Lower leg skin (tissue), 4 donors: ENCODE results near the gene STAG1. TPM values are rescaled to one million over a fixed set of nuclear protein-coding genes. Genes with fewer than 3 reads are reported as not detected.
"Not testable (repeated sequence)": the region's sequence is repeated elsewhere in the genome, so short reads cannot be mapped to it uniquely, and the experiment has no call there.

Source experiments
- DNase-seq, 2 donors: peaks; one replicate each; pipeline ENCODE4 v3.0.0-alpha.2; 2019; ENCODE audit warnings: low spot score in 2 of 2
- H3K4me3 ChIP-seq: fragments of 200-600 bp; sonication (generic); 2 replicates; pipeline ENCODE4 v1.5.1; 2017; ENCODE audit warnings: mild to moderate bottlenecking, low read depth; ENCODE audit not compliant: poor library complexity, severe bottlenecking
- CTCF ChIP-seq, 3 donors: fragments of 450-650 bp; IDR thresholded peaks; one replicate each; pipeline ENCODE4 v1.5.1; 2016; ENCODE audit warnings: antibody characterized with exemption in 3 of 3, mild to moderate bottlenecking in 3 of 3, moderate library complexity in 2 of 3
- POLR2A ChIP-seq, 2 donors: fragments of 450-650 bp; IDR thresholded peaks; one replicate each; pipeline ENCODE4 v1.6.1; 2016 to 2017; ENCODE audit warnings: antibody characterized with exemption in 2 of 2, mild to moderate bottlenecking in 1 of 2, moderate library complexity in 1 of 2
- WGBS, 2 donors: methylation state at CpG; one replicate each; pipeline ENCODE4 v1.1.5; 2018; 5-methylcytosine and 5-hydroxymethylcytosine counted together
- intact Hi-C: fragments of 100-400 bp; cut with DNase I; formaldehyde crosslinking; loops from one replicate; pipeline ENCODE4 v1.15.0; 2023; ENCODE audit warnings: low total_unique reads
- total RNA-seq, 4 donors: library from RNA; depleted of rRNA; stranded (reverse); fragments of >200 nt; gene quantifications; one replicate each; pipeline ENCODE4 v1.1.0, GENCODE V29; 2016

The STAG1 gene
- total RNA-seq, 4 donors from 2014 or later = 32.1 to 37.7 (median 34.4) TPM

DNA sequence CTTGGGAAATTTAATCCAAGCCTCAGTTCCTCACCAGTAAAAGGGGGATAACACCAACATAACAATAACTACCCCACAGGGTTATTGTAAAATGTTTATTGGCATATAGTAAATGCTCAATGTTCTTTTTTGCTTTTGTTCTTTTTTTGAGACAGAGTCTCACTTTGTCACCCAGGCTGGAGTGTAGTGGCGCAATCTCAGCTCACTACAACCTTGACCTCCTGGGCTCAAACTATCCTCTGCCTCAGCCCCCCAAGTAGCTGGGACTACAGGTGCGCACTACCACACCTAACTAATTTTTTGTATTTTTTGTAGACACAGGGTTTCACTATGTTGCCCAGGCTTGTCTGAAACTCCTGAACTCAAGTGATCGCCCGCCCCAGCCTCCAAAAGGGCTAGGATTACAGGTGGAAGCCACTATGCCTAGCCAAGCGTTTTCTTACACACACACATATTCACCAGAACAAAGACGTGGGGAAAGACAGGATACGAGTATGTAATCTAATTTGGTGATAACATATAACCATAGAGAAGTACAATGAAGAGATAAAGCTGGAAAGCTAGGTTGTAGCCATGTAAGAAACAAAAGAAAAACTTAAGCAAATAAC, 11.7 kb downstream of the STAG1 start:
- 82 to 89% methylated on average over 7 of the region's 7 CpGs for WGBS, 2 donors
- H3K4me3 ChIP-seq = no peak overlapping the region
- TF ChIP-seq POLR2A (IDR thresholded peaks at IDR 0.05) = no peak
- intact Hi-C loops = loop anchor here (10.0 kb wide), 1 partner anchor 666 kb away; no protein-coding TSS in a partner anchor
- DNase-seq = no peak

GRCh38 chr3:136736950-136737349, 15.2 kb downstream of the STAG1 start:
- intact Hi-C loops, DNase-seq, H3K4me3 ChIP-seq: not testable (repeated sequence)
- WGBS, 2 donors = 90 to 94% methylated on average over 8 of the region's 8 CpGs

DNA sequence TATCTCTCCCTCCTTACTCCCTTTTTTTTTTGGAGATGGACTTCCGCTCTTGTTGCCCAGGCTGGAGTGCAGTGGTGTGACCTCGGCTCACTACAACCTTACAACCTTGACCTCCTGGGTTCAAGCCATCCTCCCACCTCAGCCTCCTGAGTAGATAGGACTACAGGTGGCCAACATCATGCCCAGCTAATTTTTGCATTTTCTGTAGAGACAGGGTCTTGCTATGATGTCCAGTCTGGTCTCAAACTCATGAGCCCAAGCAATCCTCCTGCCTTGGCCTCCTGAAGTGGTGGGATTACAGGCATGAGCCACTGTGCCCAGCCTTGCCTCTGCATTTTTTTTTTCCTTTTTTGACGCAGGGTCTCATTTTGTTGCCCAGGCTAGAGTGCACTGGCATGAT, 17.1 kb downstream of the STAG1 start:
- no peak overlapping the region for H3K4me3 ChIP-seq
- 93 to 96% methylated on average over 3 of the region's 3 CpGs for WGBS, 2 donors
- no peak for DNase-seq
- intact Hi-C loops = no loop called here
- TF ChIP-seq CTCF (IDR thresholded peaks at IDR 0.05) = no peak
- TF ChIP-seq POLR2A (IDR thresholded peaks at IDR 0.05) = no peak

DNA sequence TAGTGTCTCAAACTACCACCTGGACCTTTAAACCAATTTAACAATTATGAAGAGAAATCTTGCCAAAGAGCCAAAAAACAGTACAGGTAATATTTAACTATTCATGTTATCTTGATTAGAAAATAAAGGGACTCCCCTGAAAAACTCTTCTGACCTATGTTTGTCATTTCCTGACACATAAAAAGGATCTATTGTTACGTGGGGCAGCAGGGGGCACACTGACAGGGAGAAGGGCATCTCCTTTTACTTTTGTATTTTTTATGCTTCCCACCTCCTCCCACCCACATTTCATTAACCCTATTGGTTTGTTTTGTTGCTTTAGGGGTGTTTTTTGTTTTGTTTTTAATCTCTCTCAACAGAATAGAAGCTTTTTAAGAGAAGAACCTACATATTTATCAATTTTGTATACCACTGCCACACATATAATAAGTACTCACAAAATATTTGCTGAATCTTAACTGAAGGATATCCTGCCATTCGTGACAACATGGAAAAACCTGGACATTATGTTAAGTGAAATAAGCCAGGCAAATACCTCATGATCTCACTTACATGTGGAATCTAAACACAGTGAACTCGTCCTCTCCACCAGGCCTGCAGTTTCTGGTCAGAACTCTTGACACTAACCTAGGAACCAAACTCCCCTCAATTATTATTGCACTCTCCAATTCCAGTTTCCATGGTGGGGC, 17.7 kb downstream of the STAG1 start:
- no peak overlapping the region for H3K4me3 ChIP-seq
- intact Hi-C loops = no loop called here
- no peak for DNase-seq
- no peak for TF ChIP-seq CTCF (IDR thresholded peaks at IDR 0.05)
- TF ChIP-seq POLR2A (IDR thresholded peaks at IDR 0.05) = no peak
- whole genome bisulfite sequencing, 2 donors = 75 to 81% methylated on average over 3 of the region's 3 CpGs

- WGBS, 2 donors = 92 to 93% methylated on average over 5 of the region's 5 CpGs
- intact Hi-C loops = no loop called here
- no peak for DNase-seq
- TF ChIP-seq POLR2A (IDR thresholded peaks at IDR 0.05) = no peak
- no peak for TF ChIP-seq CTCF (IDR thresholded peaks at IDR 0.05)
- no peak overlapping the region for H3K4me3 ChIP-seq
Observed at GRCh38 chr3:136733317-136733833, 18.8 kb downstream of the STAG1 start.

- no peak for DNase-seq
- intact Hi-C loops = no loop called here
- TF ChIP-seq CTCF (IDR thresholded peaks at IDR 0.05) (no peak), POLR2A (IDR thresholded peaks at IDR 0.05) (no peak)
- no peak overlapping the region for H3K4me3 ChIP-seq
- WGBS, 2 donors = 53 to 54% methylated on average over 4 of the region's 4 CpGs
Observed at GRCh38 chr3:136731274-136731884, 20.8 kb downstream of the STAG1 start.
